MM.1S (cell line): Measurements from ENCODE around the gene ZNF331.

ENCODE experiments used
- CTCF ChIP-seq: fragments of 300-600 bp; sonication (generic); IDR thresholded peaks from 2 replicates; pipeline ENCODE4 v1.5.1; 2016; ENCODE audit warnings: antibody characterized with exemption, low read length, mixed read lengths
- EZH2 ChIP-seq: fragments of 300-600 bp; sonication (generic); optimal IDR thresholded peaks from 2 replicates; pipeline ENCODE3; 2017; ENCODE audit warnings: low read depth, mild to moderate bottlenecking, antibody characterized with exemption, low read length, mixed read lengths

GRCh38 chr19:53518121-53518520 lies 19.8 kb upstream of the ZNF331 start:
- TF ChIP-seq CTCF (no peak), EZH2 (no peak)
